ENCODE results near the gene RPH3AL.
"Not testable (repeated sequence)": the region's sequence is repeated elsewhere in the genome, so short reads cannot be mapped to it uniquely, and the experiment has no call there.

RPH3AL gene

DNA sequence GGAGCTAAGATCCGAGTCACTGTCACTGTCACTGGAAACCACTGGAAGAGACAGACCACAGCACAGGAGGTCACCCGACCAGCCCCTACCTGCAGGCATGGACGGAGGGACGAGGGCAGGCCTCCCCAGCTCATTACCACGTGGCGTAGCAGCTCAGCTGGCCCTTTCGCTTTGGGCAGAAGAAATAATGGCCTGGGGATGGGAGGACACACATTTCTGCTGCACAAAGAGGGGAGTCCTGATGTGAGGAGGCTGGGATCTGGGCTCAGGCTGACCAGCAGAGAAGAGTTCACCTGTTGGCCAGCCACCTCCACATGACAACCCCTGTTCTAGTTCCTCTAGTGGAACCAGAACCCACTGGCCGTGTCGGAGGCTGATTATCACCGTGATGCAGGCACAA lies 132.9 kb downstream of the RPH3AL start:
- Histone ChIP-seq H3K27ac (ENCODE audit: insufficient read depth in 1 of 2, low read depth in 1 of 2, low read length in 2 of 2, poor library complexity in 1 of 2, severe bottlenecking in 2 of 2) (no peak overlapping the region), H3K4me3 (ENCODE audit: control insufficient read depth in 1 of 7, extremely low read depth in 1 of 7, insufficient read depth in 4 of 7, low read depth in 2 of 7, low read length in 6 of 7) (no peak overlapping the region), H3K36me3 (ENCODE audit: control insufficient read depth in 4 of 4, insufficient read depth in 4 of 4, low read length in 3 of 4) (no peaks in the 10 kb centered on the region), H3K4me1 (ENCODE audit: control extremely low read depth in 1 of 4, control insufficient read depth in 4 of 4, insufficient read depth in 4 of 4, low read length in 3 of 4) (peaks cover 0 to 9% (median 0%) of the 10 kb centered on the region in 4 experiments), H3K27me3 (replicated peaks in 2 of 5; ENCODE audit: control insufficient read depth in 4 of 5, insufficient read depth in 5 of 5, low read length in 4 of 5) (no peaks in the 10 kb centered on the region), H3K9me3 (ENCODE audit: control extremely low read depth in 1 of 5, control insufficient read depth in 4 of 5, insufficient read depth in 2 of 5, low read depth in 1 of 5, low read length in 4 of 5) (no peaks in the 10 kb centered on the region)
- CTCF ChIA-PET, result no interaction called here
- POLR2A ChIA-PET, result no interaction called here
- 90% methylated on average over 10 of the region's 10 CpGs for WGBS (ENCODE audit: insufficient coverage)
- no peak for DNase-seq

DNA sequence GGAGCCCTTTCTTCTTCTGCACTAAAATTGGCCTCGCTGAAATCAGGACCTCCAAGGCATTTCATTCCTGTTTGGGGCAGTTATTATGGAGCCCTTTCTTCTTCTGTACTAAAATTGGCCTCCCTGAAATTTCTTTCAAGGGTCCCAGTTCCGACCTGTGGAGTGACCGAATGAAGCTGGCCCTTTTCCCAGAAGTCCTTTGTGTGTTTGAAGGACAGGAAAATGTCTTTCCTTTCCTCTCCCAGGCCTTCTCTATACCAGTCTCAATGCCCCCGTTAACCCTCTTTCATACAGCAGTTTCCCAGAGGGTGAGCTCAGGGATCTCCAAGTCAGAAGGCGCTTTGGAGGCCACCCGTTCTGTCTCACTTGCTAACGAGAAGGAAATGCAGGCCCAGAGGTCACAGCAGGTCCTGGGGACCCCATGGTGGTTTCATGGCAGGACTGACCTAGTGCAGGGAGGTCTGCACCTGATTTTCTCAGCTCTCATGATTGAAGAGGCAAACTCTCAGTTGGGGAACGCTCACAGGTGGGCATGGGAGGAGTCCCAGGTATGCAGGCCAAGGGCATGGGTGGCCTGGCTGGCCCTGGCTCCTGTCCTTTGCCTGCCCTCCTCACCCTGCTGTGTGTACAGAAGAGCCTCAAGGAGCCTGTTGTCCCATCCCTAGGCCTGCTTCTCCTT lies 134.0 kb downstream of the RPH3AL start:
- Histone ChIP-seq H3K27me3 (replicated peaks in 2 of 5; ENCODE audit: control insufficient read depth in 4 of 5, insufficient read depth in 5 of 5, low read length in 4 of 5) (no peaks in the 10 kb centered on the region), H3K4me1 (ENCODE audit: control extremely low read depth in 1 of 4, control insufficient read depth in 4 of 4, insufficient read depth in 4 of 4, low read length in 3 of 4) (peaks cover 0 to 11% (median 0%) of the 10 kb centered on the region in 4 experiments), H3K36me3 (ENCODE audit: control insufficient read depth in 4 of 4, insufficient read depth in 4 of 4, low read length in 3 of 4) (no peaks in the 10 kb centered on the region), H3K27ac (ENCODE audit: insufficient read depth in 1 of 2, low read depth in 1 of 2, low read length in 2 of 2, poor library complexity in 1 of 2, severe bottlenecking in 2 of 2) (no peak overlapping the region), H3K9me3 (ENCODE audit: control extremely low read depth in 1 of 5, control insufficient read depth in 4 of 5, insufficient read depth in 2 of 5, low read depth in 1 of 5, low read length in 4 of 5) (no peaks in the 10 kb centered on the region), H3K4me3 (ENCODE audit: control insufficient read depth in 1 of 7, extremely low read depth in 1 of 7, insufficient read depth in 4 of 7, low read depth in 2 of 7, low read length in 6 of 7) (no peak overlapping the region)
- ChIA-PET POLR2A (no interaction called here), CTCF (no interaction called here)
- 91% methylated on average over 7 of the region's 8 CpGs for WGBS (ENCODE audit: insufficient coverage)
- no peak for DNase-seq

- peaks cover 0 to 4% (median 0%) of the 10 kb centered on the region in 5 experiments for H3K27me3 ChIP-seq (replicated peaks in 2 of 5; ENCODE audit: control insufficient read depth in 4 of 5, insufficient read depth in 5 of 5, low read length in 4 of 5)
- H3K9me3 ChIP-seq (ENCODE audit: control extremely low read depth in 1 of 5, control insufficient read depth in 4 of 5, insufficient read depth in 2 of 5, low read depth in 1 of 5, low read length in 4 of 5), result no peaks in the 10 kb centered on the region
- DNase-seq, result no peak
- peaks cover 0 to 2% (median 0%) of the 10 kb centered on the region in 4 experiments for H3K36me3 ChIP-seq (ENCODE audit: control insufficient read depth in 4 of 4, insufficient read depth in 4 of 4, low read length in 3 of 4)
- 0% methylated on average over 1 of the region's 2 CpGs for WGBS (ENCODE audit: insufficient coverage)
- ChIA-PET POLR2A (no interaction called here), CTCF (no interaction called here)
- H3K4me1 ChIP-seq (ENCODE audit: control extremely low read depth in 1 of 4, control insufficient read depth in 4 of 4, insufficient read depth in 4 of 4, low read length in 3 of 4), result peaks cover 0 to 11% (median 0%) of the 10 kb centered on the region in 4 experiments
- H3K27ac ChIP-seq (ENCODE audit: insufficient read depth in 1 of 2, low read depth in 1 of 2, low read length in 2 of 2, poor library complexity in 1 of 2, severe bottlenecking in 2 of 2), result no peak overlapping the region
- no peak overlapping the region for H3K4me3 ChIP-seq (ENCODE audit: control insufficient read depth in 1 of 7, extremely low read depth in 1 of 7, insufficient read depth in 4 of 7, low read depth in 2 of 7, low read length in 6 of 7)
Measured at GRCh38 chr17:216625-217024, 136.0 kb downstream of the RPH3AL start.

DNA sequence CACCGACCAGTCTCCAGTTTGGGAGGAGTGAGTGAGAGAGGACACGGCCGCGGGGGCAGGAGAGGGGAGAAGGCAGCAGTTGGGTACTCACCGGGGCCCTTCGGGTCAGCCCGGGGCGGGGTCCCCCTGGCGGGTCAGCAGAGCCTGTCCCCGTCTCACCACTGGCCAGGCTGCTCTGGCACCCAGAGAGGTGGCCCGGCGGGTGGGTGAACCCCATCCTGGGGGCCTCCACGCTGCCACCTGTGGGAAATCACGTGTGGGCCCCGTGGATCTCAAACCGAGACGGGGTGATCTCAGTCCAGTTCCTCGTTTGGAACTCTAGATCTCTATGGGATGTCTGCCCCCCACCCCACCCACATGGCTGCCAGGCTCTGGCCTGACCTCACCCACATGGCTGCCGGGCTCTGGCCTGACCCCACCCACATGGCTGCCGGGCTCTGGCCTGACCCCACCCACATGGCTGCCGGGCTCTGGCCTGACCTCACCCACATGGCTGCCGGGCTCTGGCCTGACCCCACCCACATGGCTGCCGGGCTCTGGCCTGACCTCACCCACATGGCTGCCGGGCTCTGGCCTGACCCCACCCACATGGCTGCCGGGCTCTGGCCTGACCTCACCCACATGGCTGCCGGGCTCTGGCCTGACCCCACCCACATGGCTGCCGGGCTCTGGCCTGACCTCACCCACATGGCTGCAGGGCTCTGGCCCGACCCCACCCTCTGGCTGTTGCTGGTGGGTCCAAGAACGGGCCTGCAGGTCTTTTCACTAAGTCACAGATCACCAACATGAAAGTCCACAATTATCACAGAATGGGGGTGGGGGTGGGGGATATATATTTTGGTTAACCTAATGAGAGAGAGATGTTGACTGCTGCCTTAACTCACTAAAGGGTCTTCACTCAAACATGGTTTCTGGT lies 136.8 kb downstream of the RPH3AL start:
- Histone ChIP-seq H3K4me3 (ENCODE audit: control insufficient read depth in 1 of 7, extremely low read depth in 1 of 7, insufficient read depth in 4 of 7, low read depth in 2 of 7, low read length in 6 of 7) (peak overlapping the region in 5 of 7 experiments; percentile 10 to 70 (median 39)), H3K4me1 (ENCODE audit: control extremely low read depth in 1 of 4, control insufficient read depth in 4 of 4, insufficient read depth in 4 of 4, low read length in 3 of 4) (peaks cover 0 to 11% (median 0%) of the 10 kb centered on the region in 4 experiments)
- WGBS (ENCODE audit: insufficient coverage), result 72% methylated on average over 18 of the region's 29 CpGs
- H3K9me3 ChIP-seq (ENCODE audit: control extremely low read depth in 1 of 5, control insufficient read depth in 4 of 5, insufficient read depth in 2 of 5, low read depth in 1 of 5, low read length in 4 of 5); H3K27me3 ChIP-seq (replicated peaks in 2 of 5; ENCODE audit: control insufficient read depth in 4 of 5, insufficient read depth in 5 of 5, low read length in 4 of 5); CTCF ChIA-PET; POLR2A ChIA-PET; H3K27ac ChIP-seq (ENCODE audit: insufficient read depth in 1 of 2, low read depth in 1 of 2, low read length in 2 of 2, poor library complexity in 1 of 2, severe bottlenecking in 2 of 2); H3K36me3 ChIP-seq (ENCODE audit: control insufficient read depth in 4 of 4, insufficient read depth in 4 of 4, low read length in 3 of 4): not testable (repeated sequence)
- DNase-seq, result peak in 1 of 3 donors; percentile 50

GRCh38 chr17:214881-215331 lies 137.7 kb downstream of the RPH3AL start:
- Histone ChIP-seq H3K4me1 (ENCODE audit: control extremely low read depth in 1 of 4, control insufficient read depth in 4 of 4, insufficient read depth in 4 of 4, low read length in 3 of 4) (peaks cover 0 to 11% (median 0%) of the 10 kb centered on the region in 4 experiments), H3K36me3 (ENCODE audit: control insufficient read depth in 4 of 4, insufficient read depth in 4 of 4, low read length in 3 of 4) (peaks cover 0 to 2% (median 0%) of the 10 kb centered on the region in 4 experiments), H3K27ac (ENCODE audit: insufficient read depth in 1 of 2, low read depth in 1 of 2, low read length in 2 of 2, poor library complexity in 1 of 2, severe bottlenecking in 2 of 2) (no peak overlapping the region), H3K27me3 (replicated peaks in 2 of 5; ENCODE audit: control insufficient read depth in 4 of 5, insufficient read depth in 5 of 5, low read length in 4 of 5) (peaks cover 0 to 4% (median 0%) of the 10 kb centered on the region in 5 experiments), H3K9me3 (ENCODE audit: control extremely low read depth in 1 of 5, control insufficient read depth in 4 of 5, insufficient read depth in 2 of 5, low read depth in 1 of 5, low read length in 4 of 5) (no peaks in the 10 kb centered on the region), H3K4me3 (ENCODE audit: control insufficient read depth in 1 of 7, extremely low read depth in 1 of 7, insufficient read depth in 4 of 7, low read depth in 2 of 7, low read length in 6 of 7) (peak overlapping the region in 4 of 7 experiments; percentile 36 to 70 (median 54))
- DNase-seq, result no peak
- 97% methylated on average over 10 of the region's 10 CpGs for WGBS (ENCODE audit: insufficient coverage)
- ChIA-PET POLR2A (no interaction called here), CTCF (no interaction called here)

DNA sequence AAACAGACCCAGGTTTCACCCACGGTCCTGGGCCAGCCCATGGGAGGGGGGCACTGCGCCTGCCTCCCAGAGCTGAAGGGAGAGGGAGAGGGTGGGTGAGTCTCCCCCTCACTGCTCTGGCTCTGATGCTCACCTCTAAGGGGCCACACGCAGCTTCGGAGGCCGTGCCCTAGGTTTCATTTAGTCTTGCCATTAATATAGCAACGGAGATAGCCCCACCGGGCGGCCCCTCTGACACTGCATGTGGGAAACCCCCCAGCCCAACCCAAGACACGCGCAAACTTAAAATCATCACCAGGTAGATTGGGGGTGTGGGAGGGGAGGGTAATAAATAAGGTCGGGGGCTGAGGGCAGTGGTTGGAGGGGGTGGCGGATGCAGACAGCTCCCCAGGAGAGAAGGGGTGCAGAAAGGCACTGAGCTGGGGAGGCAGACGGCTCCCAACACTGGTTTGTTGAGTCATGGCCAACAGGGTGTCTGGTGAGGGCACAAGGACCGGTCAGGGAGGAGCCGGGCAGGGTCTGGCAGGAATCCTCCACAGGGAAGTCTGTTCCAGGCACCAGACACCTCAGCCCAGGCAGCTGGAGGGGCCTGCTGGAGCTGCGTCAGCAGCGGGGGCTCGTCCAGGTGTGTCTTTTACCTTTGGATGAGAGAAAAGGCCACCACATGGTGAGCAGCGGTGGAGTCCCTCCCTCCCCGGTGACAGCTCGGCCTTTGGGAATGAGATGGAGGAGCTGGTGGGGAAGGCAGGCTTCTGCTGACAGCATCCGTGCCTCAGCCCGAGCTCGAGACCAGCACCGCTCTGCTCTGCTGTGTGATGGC lies 139.1 kb downstream of the RPH3AL start:
- DNase-seq, result no peak
- Histone ChIP-seq H3K9me3 (ENCODE audit: control extremely low read depth in 1 of 5, control insufficient read depth in 4 of 5, insufficient read depth in 2 of 5, low read depth in 1 of 5, low read length in 4 of 5) (no peaks in the 10 kb centered on the region), H3K36me3 (ENCODE audit: control insufficient read depth in 4 of 4, insufficient read depth in 4 of 4, low read length in 3 of 4) (peaks cover 0 to 2% (median 0%) of the 10 kb centered on the region in 4 experiments), H3K4me1 (ENCODE audit: control extremely low read depth in 1 of 4, control insufficient read depth in 4 of 4, insufficient read depth in 4 of 4, low read length in 3 of 4) (peaks cover 0 to 11% (median 0%) of the 10 kb centered on the region in 4 experiments), H3K27ac (ENCODE audit: insufficient read depth in 1 of 2, low read depth in 1 of 2, low read length in 2 of 2, poor library complexity in 1 of 2, severe bottlenecking in 2 of 2) (no peak overlapping the region), H3K27me3 (replicated peaks in 2 of 5; ENCODE audit: control insufficient read depth in 4 of 5, insufficient read depth in 5 of 5, low read length in 4 of 5) (peaks cover 0 to 4% (median 0%) of the 10 kb centered on the region in 5 experiments), H3K4me3 (ENCODE audit: control insufficient read depth in 1 of 7, extremely low read depth in 1 of 7, insufficient read depth in 4 of 7, low read depth in 2 of 7, low read length in 6 of 7) (no peak overlapping the region)
- 97% methylated on average over 20 of the region's 25 CpGs for WGBS (ENCODE audit: insufficient coverage)
- ChIA-PET POLR2A (no interaction called here), CTCF (no interaction called here)

Data from common myeloid progenitor, CD34-positive (primary cell).